HG03108 (cell line): Measurements from ENCODE around the gene VIL1.

Experiments
- ATAC-seq: cut with Tn5 transposase; IDR thresholded peaks from one replicate; pipeline ENCODE4 v1.9.1; 2021; ENCODE audit warnings: moderate library complexity; ENCODE audit not compliant: unreplicated experiment

Gene VIL1

DNA sequence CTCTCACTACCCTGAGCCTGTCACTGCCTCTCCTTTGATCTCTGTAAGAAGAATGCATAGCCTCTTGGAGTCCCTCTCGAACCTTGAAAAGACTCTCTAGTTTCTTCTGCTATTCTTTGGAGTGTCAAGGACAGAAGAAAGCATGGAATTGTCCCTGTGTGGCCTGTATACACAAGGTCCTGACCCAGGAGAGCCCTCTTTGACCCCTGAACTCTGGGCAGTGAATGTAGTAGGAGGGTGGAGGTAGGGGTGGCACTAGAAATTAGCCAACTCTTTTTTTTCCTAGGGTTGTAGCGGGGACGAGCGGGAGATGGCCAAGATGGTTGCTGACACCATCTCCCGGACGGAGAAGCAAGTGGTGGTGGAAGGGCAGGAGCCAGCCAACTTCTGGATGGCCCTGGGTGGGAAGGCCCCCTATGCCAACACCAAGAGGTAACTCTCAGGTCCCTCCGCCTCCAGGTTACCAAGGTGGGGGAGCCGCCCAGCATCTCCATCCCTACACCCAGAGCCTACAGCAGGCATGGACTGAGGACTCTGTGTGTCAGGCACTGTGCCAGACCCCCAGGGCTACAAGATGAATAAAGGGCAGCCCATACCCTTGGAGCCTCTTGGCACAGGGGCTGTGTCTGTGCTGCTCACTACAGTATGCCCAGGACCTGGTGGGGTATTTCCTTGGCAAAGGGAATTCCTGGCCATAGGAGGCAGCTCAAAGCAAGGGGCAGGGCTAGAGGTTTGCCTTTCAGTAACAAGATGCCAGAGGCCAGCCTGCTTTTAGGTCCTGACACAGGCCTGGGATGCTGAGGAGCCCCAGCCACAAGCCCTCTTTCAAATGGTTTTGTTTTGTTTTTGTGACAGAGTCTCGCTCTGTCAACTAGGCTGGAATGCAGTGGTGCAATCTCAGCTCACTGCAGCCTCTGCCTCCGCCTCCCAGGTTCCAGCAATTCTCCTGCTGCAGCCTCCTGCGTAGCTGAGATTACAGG lies 16.4 kb downstream of the VIL1 start:
- no peak for ATAC-seq

DNA sequence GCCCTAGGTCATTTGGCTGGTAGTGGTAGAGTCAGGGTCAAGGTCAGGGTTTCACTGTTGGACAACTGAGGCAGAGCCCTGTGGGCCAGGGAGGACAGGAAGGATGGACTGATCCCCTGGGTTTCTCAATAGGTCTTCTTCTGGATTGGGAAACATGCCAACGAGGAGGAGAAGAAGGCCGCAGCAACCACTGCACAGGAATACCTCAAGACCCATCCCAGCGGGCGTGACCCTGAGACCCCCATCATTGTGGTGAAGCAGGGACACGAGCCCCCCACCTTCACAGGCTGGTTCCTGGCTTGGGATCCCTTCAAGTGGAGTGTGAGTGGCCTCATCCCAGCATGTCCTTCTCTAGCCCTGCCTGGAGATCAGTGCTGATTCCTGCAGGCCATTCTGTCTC lies 18.1 kb downstream of the VIL1 start:
- no peak for ATAC-seq

DNA sequence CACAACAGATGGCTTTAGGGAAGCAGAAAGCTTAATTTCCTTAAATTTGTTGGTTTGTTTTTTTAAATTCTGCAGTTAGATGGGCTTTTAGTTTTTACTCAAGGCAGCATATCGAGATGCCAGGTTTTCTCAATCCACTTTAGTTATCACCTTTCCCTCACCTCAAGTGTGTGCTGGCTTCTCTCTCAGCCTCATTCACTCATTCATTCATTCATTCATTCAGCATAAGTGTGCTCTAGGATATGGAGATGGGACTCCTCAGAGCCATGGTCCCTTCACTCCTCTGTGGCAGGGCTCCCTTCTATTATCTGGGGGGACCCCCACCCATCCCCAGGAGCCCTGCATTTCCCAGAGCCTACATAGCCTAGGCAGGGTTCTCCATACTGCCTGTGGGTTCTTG lies 19.0 kb downstream of the VIL1 start:
- no peak for ATAC-seq

DNA sequence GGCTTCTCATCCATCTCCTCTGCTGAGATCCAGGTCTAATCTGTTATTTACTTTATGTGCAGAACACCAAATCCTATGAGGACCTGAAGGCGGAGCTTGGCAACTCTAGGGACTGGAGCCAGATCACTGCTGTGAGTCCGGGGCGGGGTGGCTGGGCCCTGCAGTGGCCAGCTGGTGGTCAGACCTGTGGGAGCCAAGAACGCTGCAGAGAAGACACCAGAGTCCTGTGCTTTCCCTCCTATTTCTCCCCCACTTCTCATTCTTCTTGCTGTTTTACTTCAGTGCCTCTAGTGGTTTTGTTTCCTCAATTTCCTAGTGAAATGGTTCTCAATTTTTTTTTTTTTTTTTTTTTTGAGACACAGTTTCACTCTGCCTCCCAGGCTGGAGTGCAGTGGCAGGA lies 19.7 kb downstream of the VIL1 start:
- ATAC-seq = no peak

DNA sequence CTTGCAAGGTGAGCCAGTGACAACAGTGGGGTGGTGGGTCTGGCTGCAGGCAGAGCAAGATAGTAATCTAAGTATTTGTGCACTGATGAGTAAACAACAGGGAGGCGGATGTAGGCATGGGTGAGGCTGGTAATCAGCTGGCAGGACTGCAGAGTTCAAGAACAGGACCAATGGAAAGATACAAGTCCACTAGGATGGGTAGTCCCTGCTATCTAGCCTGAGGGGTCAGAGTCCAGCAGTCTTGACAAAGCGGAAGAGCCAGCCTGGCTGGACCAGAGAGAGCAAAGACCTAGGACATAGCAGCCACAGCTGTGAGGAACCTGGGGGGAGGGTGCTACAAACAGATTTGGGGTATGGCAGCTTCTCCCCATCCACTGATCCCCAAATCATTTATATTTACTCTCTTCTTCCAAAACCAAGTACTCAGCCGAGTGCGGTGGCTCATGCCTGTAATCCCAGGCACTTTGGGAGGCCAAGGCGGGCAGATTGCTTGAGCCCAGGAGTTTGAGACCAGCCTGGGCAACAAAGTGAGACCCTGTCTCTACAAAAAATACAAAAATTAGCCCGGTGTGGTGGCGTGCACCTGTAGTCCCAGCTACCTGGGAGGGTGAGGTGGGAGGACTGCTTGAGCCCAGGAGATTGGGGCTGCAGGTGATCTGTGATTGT lies 25.9 kb downstream of the VIL1 start:
- ATAC-seq = no peak

DNA sequence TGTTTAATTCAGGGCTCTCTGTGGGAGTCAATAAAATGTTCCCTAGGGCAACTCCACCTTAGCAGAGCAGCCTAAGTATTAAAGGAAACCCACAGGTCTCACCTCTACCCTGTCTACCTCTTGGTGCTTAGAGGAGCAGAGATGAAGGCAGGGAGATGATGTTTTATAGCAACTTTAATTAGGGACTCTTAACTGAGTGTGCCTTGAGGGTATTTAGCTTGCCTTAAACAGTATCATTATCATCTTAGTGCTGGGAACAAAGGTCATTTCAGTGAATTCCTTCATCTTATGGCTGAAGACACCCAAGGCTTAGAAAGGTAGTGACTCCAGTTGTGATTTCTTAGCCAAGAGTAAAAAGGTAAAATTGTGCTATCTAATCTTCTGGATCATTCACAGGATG lies 26.7 kb downstream of the VIL1 start:
- ATAC-seq = no peak

DNA sequence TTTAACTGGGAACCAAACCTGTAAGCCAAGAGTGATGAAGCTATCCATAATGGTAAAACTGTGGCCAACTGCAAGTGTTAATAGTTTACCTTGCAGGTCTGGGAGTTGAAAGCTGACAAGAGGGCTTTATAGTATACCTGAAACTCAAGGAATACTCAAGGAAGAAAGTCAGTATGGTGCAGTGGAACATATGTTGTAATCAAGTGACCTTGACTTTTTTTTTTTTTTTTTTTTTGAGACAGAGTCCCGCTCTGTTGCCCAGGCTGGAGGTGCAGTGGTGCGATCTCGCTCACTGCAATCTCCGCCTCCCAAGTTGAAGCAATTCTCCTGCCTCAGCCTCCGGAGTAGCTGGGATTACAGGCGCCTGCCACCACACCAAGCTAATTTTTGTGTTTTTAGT lies 27.6 kb downstream of the VIL1 start:
- ATAC-seq = no peak

DNA sequence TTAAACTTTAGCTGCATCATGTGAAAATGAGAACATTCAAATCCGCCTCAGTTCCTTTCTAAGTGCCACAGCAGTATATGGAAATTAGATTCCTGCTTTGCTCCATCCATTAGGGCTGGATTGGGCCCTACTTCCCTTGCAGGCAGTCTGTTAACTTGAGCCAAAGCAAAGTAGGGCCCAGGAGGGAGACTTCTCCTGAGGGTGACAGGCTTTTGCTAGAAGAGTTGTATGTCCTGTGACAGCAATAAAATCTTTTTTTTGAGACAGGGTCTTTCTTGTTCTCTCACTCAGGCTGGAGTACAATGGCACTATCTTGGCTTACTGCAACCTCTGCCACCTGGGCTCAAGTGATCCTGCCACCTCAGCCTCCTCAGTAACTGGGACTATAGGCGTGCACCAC lies 28.1 kb downstream of the VIL1 start:
- no peak for ATAC-seq

DNA sequence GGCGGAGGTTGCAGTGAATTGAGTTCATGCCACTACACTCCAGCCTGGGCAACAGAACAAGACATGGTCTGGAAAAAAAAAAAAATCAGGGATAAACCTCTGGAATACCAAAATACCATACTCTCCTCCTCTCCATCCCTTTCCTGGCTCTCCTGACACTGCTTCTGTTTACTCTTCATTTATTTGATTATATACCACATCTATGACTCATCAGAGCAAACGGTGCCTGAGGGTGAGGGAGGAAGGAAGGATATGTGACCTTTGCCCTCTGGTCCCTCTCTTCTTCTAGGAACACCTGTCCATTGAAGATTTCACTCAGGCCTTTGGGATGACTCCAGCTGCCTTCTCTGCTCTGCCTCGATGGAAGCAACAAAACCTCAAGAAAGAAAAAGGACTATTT lies 30.0 kb downstream of the VIL1 start:
- no peak for ATAC-seq

DNA sequence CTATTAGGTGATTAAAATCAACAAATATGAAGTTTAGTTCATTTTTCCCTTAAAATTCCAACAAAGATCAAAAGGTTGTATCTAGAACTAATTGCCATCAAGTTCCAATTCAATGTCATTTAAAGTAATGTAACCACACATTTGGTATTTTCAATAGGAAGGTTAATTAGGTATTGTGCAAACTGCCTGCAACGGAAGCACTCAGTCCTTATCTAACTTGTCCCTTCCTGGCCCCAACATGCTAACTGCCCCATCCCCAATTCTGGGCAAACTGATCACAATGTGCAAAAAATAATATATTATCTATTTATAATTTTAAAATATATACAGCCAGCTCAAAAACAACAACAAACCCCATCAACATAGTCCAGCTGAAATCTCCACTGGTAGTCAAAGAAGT lies 33.2 kb downstream of the VIL1 start:
- no peak for ATAC-seq

DNA sequence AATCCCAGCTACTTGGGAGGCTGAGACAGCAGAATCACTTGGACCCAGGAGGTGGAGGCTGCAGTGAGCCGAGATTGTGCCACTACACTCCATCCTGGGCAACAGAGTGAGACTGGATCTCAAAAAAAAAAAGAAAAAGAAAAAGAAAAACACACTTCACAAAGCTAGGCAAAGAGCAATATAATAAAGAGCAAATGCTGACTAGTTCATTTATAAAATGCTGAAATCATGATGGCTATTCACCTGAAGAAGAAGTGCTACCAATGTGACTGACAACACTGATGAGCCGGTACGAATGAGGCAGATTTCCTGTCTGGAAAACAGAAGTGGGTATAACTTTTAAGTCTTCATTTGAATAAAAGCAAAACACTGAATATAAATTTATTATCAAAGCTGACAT lies 37.9 kb downstream of the VIL1 start:
- no peak for ATAC-seq

DNA sequence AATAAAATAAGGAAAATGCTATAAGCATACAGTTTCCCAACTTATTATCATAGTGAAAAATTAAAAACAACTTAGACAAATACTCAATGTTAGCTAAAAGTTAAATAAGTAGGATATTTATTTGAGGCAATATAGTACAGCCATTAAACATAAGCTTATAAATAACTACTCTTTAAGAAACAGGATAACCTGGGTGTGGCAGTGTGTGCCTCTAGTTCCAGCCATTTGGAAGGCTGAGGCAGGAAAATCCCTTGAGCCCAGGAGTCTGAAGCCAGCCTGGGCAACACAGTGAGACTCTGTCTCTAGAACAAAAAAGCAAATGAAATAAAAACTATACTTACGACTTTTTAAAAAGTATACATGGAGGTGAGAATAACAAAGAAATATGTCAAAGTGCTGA lies 39.7 kb downstream of the VIL1 start:
- no peak for ATAC-seq

DNA sequence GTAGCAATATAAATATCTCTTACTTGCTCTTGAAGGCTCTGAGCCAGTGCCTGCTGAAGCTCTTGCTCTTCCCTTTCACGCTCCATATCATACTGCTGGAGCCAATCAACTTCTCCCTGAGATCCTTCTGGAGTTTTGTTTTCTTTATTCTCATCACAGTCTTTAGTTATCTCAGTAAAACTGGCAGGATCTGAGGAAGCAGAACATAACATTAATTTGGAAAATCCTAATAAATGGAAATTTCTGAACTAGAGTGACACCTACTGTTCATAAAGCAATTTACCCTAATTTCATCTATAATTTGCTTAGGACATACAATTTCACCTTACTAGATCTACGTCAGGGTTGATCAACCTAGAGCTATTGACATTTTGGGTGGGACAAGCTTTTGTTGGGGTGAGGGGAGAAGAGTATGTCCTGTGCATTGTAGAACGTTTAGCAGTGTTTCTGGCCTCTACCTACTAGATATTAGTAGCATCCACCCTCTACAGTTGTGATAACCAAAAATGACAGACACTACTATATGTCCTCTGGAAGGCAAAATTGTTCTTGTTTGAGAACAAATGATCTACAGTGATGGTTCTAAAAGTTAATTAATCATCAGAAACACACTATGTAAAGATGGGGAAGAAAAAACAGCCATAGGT lies 47.2 kb downstream of the VIL1 start:
- ATAC-seq = no peak

DNA sequence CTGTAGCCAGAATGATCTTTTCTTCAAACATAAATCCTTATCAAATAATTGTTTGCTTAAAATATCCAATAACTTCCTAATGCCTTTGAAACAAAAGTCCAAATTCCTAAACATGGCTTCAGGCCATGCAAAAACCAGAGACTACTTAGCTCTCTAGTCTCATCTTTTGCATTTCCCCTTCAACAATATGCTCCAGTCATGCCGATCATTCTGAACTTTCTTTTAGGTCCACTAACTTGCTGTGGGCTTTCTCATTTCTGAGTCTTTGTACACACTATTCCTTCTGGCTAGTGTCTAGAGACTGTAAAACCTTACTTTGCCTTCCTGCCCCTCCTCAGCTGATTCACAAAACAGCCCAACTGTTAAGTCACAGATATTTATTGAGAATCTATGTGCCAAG lies 51.5 kb downstream of the VIL1 start:
- no peak for ATAC-seq

DNA sequence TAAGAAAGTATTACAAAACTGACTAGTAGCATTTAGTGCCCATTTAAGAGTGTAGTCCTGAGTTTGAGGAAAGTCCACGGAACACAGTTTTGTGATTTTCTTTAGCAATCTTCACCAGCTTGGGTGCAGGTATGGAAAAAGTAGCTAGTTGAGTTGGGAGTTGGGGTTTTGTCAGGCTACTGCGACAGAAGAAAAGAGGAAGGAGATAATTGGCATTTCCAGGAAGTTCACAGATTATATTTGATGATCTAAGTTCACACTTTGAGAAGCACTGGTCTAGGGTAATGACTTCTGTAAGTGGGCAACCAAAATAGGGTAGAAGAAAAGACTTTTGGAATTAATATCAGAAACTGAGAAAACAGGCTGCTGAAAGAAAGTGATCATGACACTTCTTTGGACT lies 52.1 kb downstream of the VIL1 start:
- no peak for ATAC-seq

DNA sequence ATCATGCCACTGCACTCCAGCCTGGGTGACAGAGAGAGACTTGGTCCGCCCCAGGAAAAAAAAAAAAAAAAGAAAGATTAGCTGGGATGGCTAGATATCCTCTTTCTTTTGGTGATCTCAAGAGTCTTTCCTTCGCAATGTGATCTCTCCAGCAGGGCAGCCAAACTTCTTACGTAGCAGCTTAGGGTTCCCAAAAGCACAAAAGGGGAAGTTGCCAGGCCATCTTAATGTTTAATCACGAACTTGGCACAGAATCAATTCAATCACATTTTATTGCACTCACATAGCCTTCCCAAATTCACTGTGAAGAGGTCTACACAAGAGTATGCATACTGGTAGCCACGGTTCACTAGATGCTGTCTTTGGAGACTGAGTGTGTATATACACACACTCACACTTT lies 53.1 kb downstream of the VIL1 start:
- no peak for ATAC-seq

DNA sequence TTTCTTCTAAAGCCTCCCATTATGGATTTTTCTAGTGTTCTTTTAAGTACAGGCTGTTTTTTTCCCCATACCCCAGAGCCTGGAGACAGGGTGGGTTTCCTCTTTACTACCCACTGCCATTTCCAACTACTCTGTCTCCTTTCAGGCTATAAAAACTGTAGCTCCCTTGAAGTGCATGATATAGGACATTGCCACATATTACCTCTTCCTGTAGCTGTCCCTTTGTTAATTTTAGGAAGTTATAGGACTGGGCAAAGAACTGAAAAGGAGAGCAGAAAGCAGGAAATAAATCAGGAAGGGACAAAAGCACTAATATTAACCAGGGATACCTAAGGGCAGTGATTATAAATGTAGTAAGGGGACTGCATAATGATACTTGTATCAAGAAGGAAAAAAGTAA lies 54.1 kb downstream of the VIL1 start:
- ATAC-seq = no peak

DNA sequence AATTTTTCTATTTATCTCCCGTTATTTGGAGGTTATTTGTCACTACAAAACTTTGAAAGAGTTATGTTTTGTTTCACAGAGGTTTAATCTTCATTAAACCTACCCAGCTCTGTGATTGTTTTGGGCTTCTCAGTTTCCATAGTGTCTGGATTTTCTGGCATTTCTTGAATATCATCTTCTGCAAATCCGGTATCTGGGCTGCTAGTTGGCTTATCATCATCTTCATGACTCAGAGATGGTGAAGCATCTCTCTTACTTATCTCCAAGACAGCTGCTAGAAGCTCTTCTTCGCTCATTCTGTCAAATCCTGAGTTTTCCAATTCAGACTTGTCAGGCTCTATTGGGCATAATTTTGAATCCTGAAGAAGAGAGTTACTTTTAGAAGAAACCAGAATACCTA lies 55.6 kb downstream of the VIL1 start:
- ATAC-seq = no peak

DNA sequence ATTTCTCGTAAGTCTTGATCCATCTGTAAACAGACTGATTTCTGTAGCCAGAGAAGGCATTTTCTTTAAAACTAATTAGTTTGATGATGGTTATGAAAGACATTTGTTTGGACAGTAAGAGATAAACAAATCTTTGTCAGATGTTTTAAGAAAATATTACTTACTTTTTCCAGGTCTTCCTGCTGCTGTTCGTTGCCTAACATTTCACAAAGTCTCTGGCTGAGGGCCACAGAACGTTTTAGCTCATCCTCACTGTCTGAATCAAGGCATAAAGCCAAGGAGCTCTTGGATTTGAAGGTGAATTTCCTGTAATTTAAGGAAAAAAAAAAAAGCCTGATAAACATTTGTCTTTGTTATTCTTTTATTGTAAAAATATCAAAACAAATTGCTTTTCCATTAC lies 57.8 kb downstream of the VIL1 start:
- ATAC-seq = no peak

DNA sequence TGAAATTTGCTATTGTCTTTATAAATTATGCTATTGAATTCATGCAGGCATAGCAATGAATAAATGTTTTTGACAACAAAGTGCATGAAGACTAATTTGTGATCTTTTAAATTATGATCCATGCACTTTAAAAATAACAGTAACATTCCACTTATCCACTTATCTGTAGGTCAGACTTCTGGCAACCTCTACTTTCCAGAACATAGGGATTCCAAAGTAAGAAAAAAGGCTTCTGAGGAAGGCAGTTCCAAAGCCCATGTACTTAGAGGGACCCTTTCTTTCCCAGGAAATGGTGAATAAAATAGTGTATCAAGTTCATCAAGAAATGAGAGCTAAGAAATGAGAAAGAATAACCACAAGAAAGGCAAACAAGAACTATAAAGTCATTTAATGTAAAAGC lies 58.3 kb downstream of the VIL1 start:
- ATAC-seq = no peak

DNA sequence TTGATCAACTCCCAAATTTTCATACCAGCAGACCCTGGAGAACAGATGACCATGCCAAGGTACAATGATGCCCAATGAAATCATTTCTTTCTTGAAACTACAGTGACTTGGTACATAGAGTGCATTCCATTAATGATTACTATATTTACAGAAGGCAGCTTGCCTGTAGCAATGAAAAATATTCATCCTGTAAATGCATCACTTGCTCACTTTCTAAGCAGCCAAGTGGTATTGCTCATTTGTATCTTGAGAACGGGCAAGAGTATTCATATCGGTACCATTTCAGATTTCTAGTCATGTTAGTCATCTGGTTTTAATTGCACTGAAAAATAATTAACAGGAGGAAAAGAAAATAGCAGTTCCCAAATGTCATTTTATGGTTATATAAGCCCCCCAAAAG lies 59.6 kb downstream of the VIL1 start:
- no peak for ATAC-seq

DNA sequence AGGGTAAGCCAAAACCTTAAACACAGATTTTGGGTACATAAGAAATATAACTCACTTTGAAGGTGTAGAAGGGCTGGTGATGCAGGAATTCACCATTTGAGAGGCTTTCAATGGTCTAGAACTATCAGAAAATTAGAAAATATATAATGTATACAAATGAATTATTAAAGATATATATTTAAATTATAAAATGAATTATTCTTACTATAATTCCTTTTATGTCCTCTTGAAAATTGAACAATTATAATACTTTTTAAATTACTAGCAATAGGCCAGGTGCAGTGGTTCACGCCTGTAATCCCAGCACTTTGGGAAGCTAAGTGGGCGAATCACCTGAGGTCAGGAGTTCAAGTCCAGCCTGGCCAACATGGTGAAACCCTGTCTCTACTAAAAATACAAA lies 60.7 kb downstream of the VIL1 start:
- no peak for ATAC-seq
